ENCODE results near the gene TBL3. TPM values are rescaled to one million over a fixed set of nuclear protein-coding genes. Genes with fewer than 3 reads are reported as not detected.

TBL3 gene
- total RNA-seq, 1 experiment from 2014 or later, result 42.4 TPM

GRCh38 chr16:1975432-1976215, 3.8 kb downstream of the TBL3 start:
- Histone ChIP-seq H3K9me3 (ENCODE audit: control insufficient read depth, insufficient read depth, low read depth, low read length) (no peaks in the 10 kb centered on the region), H3K27ac (ENCODE audit: low read length) (no peak overlapping the region), H3K36me3 (ENCODE audit: control insufficient read depth, insufficient read depth, low read length) (no peaks in the 10 kb centered on the region; the same call in 1 of the 2 replicates), H3K4me1 (ENCODE audit: control insufficient read depth, insufficient read depth, low read length) (peaks cover 13% of the 10 kb centered on the region), H3K4me3 (ENCODE audit: low read depth in 2 of 2, low read length in 2 of 2) (no peak overlapping the region), H3K27me3 (ENCODE audit: control insufficient read depth, insufficient read depth, low read length) (no peaks in the 10 kb centered on the region)
- in situ Hi-C loops (cut with HindIII; ENCODE audit: low pct_unique_long_range_greater_than_20kb, low sequenced_read_pairs) (no loop called here), intact Hi-C loops (cut with micrococcal nuclease; ENCODE audit: unreplicated experiment) (no loop called here)
- TF ChIP-seq SIN3A (IDR thresholded peaks at IDR 0.05; ENCODE audit: borderline replicate concordance, insufficient read depth, low read depth, low read length) (no peak), TCF7L2 (IDR thresholded peaks at IDR 0.05; ENCODE audit: low read depth, low read length) (no peak), REST (IDR thresholded peaks at IDR 0.05; ENCODE audit: insufficient read depth in 1 of 2, low read depth in 2 of 2, low read length in 1 of 2) (no peak)
- BruUV-seq (replicated peaks), result no TSS peak
- no peak for DNase-seq (ENCODE audit: low read depth, low spot score)
- ChIA-PET CTCF (no interaction called here), POLR2A (no interaction called here)
- ATAC-seq, result no peak

GRCh38 chr16:1976216-1976520, 4.3 kb downstream of the TBL3 start:
- Histone ChIP-seq H3K9me3 (ENCODE audit: control insufficient read depth, insufficient read depth, low read depth, low read length) (no peaks in the 10 kb centered on the region), H3K27ac (ENCODE audit: low read length) (no peak overlapping the region), H3K4me1 (ENCODE audit: control insufficient read depth, insufficient read depth, low read length) (peaks cover 18% of the 10 kb centered on the region), H3K27me3 (ENCODE audit: control insufficient read depth, insufficient read depth, low read length) (no peaks in the 10 kb centered on the region), H3K36me3 (ENCODE audit: control insufficient read depth, insufficient read depth, low read length) (no peaks in the 10 kb centered on the region; the same call in 1 of the 2 replicates), H3K4me3 (ENCODE audit: low read depth in 2 of 2, low read length in 2 of 2) (no peak overlapping the region)
- DNase-seq (ENCODE audit: low read depth, low spot score) (no peak), ATAC-seq (no peak)
- ChIA-PET POLR2A (no interaction called here), CTCF (no interaction called here)
- in situ Hi-C loops (cut with HindIII; ENCODE audit: low pct_unique_long_range_greater_than_20kb, low sequenced_read_pairs) (no loop called here), intact Hi-C loops (cut with micrococcal nuclease; ENCODE audit: unreplicated experiment) (no loop called here)
- no TSS peak for BruUV-seq (replicated peaks)
- TF ChIP-seq CTCF (IDR thresholded peaks at IDR 0.05), result no peak
- no peak for TF ChIP-seq REST (IDR thresholded peaks at IDR 0.05; ENCODE audit: insufficient read depth in 1 of 2, low read depth in 2 of 2, low read length in 1 of 2)
- TF ChIP-seq SIN3A (IDR thresholded peaks at IDR 0.05; ENCODE audit: borderline replicate concordance, insufficient read depth, low read depth, low read length), result no peak
- TF ChIP-seq TCF7L2 (IDR thresholded peaks at IDR 0.05; ENCODE audit: low read depth, low read length), result no peak
- no peak for TF ChIP-seq POLR2AphosphoS5 (IDR thresholded peaks at IDR 0.05; ENCODE audit: low read depth, low read length)
